ENCODE results near the gene ISL1.

Gene ISL1

DNA sequence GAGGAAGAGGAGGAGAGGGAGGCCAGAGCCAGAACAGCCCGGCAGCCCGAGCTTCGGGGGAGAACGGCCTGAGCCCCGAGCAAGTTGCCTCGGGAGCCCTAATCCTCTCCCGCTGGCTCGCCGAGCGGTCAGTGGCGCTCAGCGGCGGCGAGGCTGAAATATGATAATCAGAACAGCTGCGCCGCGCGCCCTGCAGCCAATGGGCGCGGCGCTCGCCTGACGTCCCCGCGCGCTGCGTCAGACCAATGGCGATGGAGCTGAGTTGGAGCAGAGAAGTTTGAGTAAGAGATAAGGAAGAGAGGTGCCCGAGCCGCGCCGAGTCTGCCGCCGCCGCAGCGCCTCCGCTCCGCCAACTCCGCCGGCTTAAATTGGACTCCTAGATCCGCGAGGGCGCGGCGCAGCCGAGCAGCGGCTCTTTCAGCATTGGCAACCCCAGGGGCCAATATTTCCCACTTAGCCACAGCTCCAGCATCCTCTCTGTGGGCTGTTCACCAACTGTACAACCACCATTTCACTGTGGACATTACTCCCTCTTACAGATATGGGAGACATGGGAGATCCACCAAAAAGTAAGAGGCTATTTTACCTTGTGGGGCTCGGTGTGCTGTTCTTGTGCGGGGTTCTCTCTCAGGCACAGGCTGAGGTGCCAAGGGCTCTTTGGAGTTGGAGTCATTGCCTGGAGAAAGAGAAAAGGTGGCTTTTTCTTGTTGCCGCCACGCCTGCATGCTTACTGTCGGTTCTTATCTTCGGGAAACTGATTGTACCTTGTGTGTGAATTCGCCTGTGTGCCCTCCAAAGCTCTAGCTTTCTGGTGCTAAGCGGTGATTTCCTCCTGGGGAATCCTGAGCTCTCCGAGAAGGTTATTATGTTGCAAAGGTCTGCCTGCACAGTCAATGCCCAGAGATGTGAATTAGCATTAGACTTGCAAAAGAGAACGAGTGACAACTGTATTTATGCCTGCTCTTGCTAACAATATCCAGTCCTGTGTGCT lies at the start of gene ISL1:
TSS of gene ISL1 (plus strand) at position 318 of the 991 bp plus-strand sequence. CDS start at position 542, 224 bp downstream.
- in situ Hi-C loops (cut with MboI; ENCODE audit: low sequenced_read_pairs) = no loop called here

- in situ Hi-C loops (cut with MboI; ENCODE audit: low sequenced_read_pairs) = no loop called here
Measured at GRCh38 chr5:51336878-51337277, 46.4 kb upstream of the ISL1 start.

DNA sequence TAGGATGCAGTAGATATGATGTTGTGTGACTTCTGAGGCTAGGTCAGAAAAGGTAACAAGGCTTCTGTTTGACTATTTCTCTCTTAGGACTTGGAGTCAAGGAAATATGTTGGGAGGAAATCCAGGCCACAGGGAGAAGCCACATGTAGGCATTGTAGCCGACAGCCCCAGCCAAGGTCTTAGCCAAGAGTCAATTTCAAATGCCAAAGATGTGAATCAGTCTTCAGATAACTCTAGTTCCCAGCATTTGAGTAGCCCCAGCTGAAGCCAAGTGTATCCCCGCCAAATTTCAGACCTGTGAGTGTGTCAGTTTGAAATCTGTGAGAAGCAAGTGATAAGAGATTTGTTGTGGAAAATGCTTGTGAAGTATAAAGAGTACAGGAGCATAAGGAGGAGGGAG lies 38.1 kb upstream of the ISL1 start:
- in situ Hi-C loops (cut with MboI; ENCODE audit: low sequenced_read_pairs) = no loop called here

DNA sequence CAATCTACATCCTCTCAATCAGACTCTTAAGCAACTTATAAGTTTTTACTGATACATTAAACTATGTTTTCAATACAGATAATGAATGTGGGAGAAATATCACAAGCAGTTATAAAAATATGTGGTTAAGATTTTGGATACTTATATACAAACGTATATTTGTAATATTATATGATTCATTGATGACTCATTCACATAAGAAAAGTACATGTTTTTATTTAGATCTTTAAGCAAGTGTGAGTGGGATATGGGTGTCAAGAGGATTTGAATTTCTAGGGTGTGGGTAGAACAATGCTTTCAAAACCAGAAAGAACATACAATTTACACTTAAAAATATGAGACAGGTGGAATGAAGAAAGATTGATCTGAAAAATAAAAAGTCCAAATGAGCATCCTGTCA lies 36.1 kb upstream of the ISL1 start:
- in situ Hi-C loops (cut with MboI; ENCODE audit: low sequenced_read_pairs) = no loop called here

DNA sequence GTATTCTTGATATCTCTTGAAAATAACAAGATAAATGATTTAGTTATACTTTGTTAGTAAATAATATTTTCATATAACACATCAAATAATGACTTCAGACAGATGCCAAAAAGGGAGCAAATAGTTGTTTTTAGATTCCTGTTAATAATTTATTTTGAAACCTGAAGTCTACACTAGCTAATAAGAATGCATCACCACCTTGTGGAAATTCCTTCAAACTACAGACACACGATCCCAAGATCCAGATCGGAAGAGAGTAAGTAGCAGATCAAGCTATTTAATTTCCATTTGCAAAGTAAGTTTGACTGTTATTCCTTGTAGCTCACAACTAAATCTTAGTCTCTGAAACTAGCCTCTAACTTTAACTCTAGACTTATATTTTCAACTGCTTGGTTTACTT lies 35.5 kb upstream of the ISL1 start:
- in situ Hi-C loops (cut with MboI; ENCODE audit: low sequenced_read_pairs) = no loop called here

GRCh38 chr5:51371052-51371451 lies 12.2 kb upstream of the ISL1 start:
- in situ Hi-C loops (cut with MboI; ENCODE audit: low sequenced_read_pairs) = no loop called here

DNA sequence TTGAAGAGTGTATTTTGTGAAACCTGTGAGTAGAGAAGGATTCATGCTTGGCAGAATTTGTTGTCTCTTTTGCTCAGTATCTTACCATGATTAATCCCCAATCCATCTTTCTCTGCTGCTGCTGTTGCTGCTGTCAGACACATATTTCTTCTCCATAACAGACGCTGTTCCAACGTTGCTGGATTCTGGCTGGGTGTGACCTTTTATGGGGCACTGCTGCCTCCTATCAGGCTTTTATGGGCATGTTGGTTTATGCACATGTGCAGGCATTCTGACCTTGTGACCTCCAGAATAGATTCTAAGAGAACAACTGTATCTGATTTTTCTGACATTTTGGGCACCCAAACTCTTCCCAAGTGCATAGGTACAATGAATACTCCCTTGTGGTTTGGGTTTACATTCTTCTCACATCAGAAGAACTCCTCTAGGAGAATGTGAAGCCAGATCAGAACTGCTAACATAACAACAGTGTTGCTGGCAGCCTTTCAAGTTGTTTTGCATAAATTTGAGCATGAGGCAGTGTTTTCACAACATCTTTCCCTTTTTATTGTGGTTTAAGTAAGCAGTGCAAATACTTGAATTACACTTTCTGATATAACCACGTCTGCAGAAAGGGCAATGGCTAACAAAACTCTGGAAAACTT lies 9.2 kb upstream of the ISL1 start:
- in situ Hi-C loops (cut with MboI; ENCODE audit: low sequenced_read_pairs) = no loop called here

- in situ Hi-C loops (cut with MboI; ENCODE audit: low sequenced_read_pairs) = no loop called here
Measured at GRCh38 chr5:51375084-51375483, 8.2 kb upstream of the ISL1 start.

DNA sequence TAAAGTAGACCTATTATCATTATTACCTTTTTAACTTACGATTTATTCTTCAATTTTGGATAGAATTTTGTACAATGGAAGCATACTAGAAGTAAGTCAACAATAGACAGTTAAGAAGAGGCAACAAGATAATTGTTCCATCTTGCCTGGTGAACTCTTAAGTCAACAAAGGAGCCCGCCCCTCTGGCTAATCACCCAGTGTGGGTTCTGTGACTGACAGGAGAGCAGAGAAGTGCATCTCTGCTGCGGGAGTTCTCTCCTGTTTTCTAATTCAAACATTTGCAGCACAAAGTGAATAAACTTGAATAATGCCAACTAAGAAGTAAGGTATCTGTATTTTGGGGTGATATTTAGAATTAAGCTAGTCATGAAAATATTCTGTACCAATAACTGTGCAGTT lies 6.7 kb upstream of the ISL1 start:
- in situ Hi-C loops (cut with MboI; ENCODE audit: low sequenced_read_pairs) = no loop called here

DNA sequence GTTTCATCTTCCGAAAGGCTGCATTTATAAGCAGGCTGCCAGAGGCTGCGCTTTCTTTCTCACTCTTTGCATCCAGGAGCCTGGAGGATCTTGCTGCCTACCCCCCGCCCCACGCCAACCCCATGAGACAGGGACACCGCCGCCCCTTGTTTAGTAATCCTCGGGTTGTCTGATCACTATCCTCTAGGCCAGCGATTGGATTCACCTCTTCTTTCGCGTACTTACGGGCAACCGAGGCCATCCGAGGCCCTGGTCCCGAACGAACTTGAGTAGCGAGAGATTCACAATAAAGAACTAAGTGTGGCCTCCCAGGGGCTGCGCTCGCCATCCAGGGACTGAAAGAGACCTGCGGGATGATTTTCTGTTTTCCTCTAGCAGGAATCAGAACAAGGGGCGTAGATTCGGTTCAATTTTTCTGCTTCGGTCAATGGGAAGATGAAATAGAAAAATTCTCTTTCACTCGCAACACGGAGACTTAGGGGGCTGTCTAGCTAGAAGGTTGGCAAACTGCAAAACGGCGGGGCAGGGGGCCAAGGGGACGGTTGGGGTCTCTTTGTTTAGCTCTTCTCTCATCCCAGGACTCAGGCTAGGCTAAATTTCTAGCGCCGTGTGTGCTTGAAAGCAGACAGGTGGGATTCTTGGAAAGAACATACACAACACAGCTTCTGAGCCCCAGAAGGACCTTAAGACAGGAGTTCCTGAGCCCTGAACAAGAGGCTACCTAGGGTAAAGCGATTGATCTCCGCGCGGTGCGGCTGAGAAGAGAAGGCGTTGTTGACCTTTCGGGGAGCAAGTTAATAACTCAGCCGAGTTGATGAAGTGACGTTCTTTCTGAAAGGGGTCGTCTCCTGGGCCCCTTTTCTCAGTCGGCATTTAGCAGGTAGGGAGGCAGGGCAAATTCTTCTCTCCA lies 5.8 kb upstream of the ISL1 start:
- in situ Hi-C loops (cut with MboI; ENCODE audit: low sequenced_read_pairs) = no loop called here

- in situ Hi-C loops (cut with MboI; ENCODE audit: low sequenced_read_pairs) = no loop called here
Measured at GRCh38 chr5:51378061-51378409, 5.2 kb upstream of the ISL1 start.

- in situ Hi-C loops (cut with MboI; ENCODE audit: low sequenced_read_pairs) = no loop called here
Measured at GRCh38 chr5:51378448-51379330, 4.6 kb upstream of the ISL1 start.

DNA sequence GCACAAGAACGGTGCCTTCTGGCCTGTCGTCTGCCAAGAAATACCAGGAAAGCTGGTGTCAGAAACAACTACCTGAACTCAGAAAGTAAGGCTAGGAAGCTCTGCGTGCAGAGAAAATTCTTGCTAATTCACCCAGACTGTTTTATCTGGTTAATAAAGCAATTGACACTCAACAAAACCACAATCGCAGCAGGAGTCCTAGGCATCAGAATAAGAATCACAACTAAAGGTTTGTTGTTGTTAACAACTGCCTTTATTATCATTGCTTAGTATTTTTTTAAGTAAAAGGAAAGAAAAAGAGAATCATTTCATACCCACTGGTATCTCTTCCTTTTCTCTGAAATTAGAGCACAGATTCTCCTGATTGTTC lies 3.9 kb upstream of the ISL1 start:
- in situ Hi-C loops (cut with MboI; ENCODE audit: low sequenced_read_pairs) = no loop called here

DNA sequence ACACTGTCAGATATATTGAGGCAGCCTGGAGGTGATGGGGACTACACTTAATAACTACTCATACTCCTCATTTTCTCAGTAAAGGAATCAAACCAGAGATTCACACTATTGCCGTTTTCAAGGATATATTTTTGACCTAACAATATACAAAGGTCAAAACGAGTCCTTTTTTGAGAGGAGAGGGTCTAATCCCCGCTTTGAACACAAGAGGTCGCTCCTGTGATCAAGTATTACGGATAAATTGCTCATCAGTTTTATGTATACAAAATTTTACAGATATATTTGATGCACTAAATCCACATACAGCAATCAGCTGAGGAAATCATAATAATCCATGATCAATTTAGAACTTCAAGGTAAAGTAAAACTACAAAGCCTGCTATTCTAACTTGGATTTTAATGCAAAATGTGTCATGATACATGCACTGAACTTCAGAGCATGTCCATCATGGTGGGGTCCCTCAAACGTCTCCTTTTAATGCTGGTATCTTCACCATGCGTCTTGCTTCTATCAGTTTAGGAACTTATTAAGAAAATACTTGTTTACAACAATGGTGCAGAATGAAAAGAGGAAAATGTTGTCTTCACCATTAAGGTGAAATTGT lies 2.5 kb upstream of the ISL1 start:
- in situ Hi-C loops (cut with MboI; ENCODE audit: low sequenced_read_pairs) = no loop called here

- in situ Hi-C loops (cut with MboI; ENCODE audit: low sequenced_read_pairs) = no loop called here
Measured at GRCh38 chr5:51381761-51382474, 1.3 kb upstream of the ISL1 start.

DNA sequence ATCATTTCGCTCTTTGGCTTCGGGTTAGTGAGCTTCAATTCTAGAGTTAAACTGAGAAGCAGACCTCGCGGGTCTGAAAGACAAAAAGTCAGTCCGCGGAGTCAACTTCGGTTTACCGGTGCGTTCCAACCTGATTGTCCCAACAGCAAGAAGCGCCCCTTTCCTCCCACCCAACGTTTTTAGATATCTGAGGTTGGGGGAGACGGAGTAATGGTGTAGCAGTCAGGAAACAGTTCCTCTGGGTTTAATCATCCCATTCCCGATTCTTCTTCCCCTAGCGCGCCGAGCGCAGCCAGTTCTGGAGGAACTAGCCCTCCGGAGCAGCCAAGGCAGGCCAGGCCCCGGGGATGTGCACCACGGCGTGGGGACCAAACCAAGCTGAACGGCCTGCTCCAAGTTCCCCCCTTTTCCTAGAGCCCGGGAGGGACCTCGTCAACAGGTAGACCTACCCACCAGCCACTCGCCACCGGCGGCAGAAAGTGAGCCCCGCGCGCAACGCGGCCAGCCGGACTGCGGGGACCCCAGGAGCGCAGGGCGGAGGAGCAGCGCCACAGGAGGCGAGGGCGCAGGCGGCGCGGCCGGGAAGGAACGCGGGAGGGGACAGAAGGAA lies 622 bp upstream of the ISL1 start:
- in situ Hi-C loops (cut with MboI; ENCODE audit: low sequenced_read_pairs) = no loop called here

DNA sequence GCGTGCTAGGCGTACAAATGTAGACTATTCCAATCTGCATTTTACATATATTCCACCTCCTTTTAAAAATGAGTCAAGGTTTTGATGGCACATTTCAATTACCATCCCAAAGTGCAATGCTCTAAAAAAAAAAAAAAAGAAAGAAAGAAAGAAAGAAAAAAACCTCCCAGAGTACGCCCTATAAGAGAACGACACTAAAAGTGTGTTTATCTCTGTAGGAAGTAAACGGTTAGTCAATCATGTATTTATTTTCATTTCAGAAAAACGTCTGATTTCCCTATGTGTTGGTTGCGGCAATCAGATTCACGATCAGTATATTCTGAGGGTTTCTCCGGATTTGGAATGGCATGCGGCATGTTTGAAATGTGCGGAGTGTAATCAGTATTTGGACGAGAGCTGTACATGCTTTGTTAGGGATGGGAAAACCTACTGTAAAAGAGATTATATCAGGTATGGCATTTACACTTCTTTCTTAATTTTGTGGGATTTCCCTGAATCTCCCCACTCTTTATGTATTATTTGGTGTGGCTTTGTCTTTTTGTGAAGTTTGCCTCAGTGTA lies 1.1 kb downstream of the ISL1 start:
- in situ Hi-C loops (cut with MboI; ENCODE audit: low sequenced_read_pairs) = no loop called here

GRCh38 chr5:51385216-51385615 lies 2.0 kb downstream of the ISL1 start:
- in situ Hi-C loops (cut with MboI; ENCODE audit: low sequenced_read_pairs) = no loop called here
